KMS-11 (cell line): Measurements from ENCODE around the gene GSC.

ENCODE experiments used
- H2AFZ ChIP-seq: fragments of 200-600 bp; sonication (generic); 2 replicates; pipeline ENCODE4 v1.6.1; 2016; ENCODE audit warnings: antibody characterized with exemption, mixed run types, low read depth
- H3K27ac ChIP-seq: fragments of 200-600 bp; sonication (generic); 2 replicates; pipeline ENCODE4 v1.6.1; 2016; ENCODE audit warnings: mild to moderate bottlenecking, mixed run types
- H3K27me3 ChIP-seq: fragments of 200-600 bp; sonication (generic); 2 replicates; pipeline ENCODE4 v1.6.1; 2017; ENCODE audit warnings: mild to moderate bottlenecking, low read depth, mixed run types, moderate library complexity; ENCODE audit not compliant: insufficient read depth
- H3K36me3 ChIP-seq: fragments of 200-600 bp; sonication (generic); 2 replicates; pipeline ENCODE4 v1.6.1; 2017; ENCODE audit warnings: mild to moderate bottlenecking, mixed run types; ENCODE audit not compliant: insufficient read depth
- H3K4me1 ChIP-seq: fragments of 200-600 bp; sonication (generic); 2 replicates; pipeline ENCODE4 v1.6.1; 2016; ENCODE audit warnings: mild to moderate bottlenecking, low read depth, mixed run types; ENCODE audit not compliant: poor library complexity, severe bottlenecking
- H3K4me2 ChIP-seq: fragments of 200-600 bp; sonication (generic); 2 replicates; pipeline ENCODE4 v1.7.0; 2016; ENCODE audit warnings: mild to moderate bottlenecking, mixed run types
- H3K4me3 ChIP-seq: fragments of 200-600 bp; sonication (generic); IDR thresholded peaks from 2 replicates; pipeline ENCODE4 v1.6.1; 2017; ENCODE audit warnings: low read depth, low read length, mixed read lengths; ENCODE audit not compliant: insufficient read depth
- H3K79me2 ChIP-seq: fragments of 200-600 bp; sonication (generic); 2 replicates; pipeline ENCODE4 v1.6.1; 2016; ENCODE audit warnings: low read depth, mixed run types; ENCODE audit not compliant: insufficient read depth
- H3K9ac ChIP-seq: fragments of 200-600 bp; sonication (generic); 2 replicates; pipeline ENCODE4 v1.6.1; 2016; ENCODE audit warnings: mild to moderate bottlenecking, mixed run types
- H4K20me1 ChIP-seq: fragments of 200-600 bp; sonication (generic); 2 replicates; pipeline ENCODE4 v1.6.1; 2016; ENCODE audit warnings: mild to moderate bottlenecking, mixed run types; ENCODE audit not compliant: insufficient read depth
- TF ChIP-seq, protein P1 (sequence below): fragments of 200-600 bp; sonication (generic); conservative IDR thresholded peaks from 2 replicates; pipeline ENCODE4 v1.6.1; 2017; ENCODE audit warnings: low read depth, mild to moderate bottlenecking, antibody characterized with exemption, low read length, moderate library complexity, mixed read lengths

The GSC gene

GRCh38 chr14:94771158-94771905 lies 1.4 kb upstream of the GSC start:
- H3K36me3 ChIP-seq, result no peaks in the 10 kb centered on the region
- no peaks in the 10 kb centered on the region for H4K20me1 ChIP-seq
- no peak overlapping the region for H3K4me2 ChIP-seq
- no peaks in the 10 kb centered on the region for H3K4me1 ChIP-seq
- H3K4me3 ChIP-seq, result no peak overlapping the region
- TF ChIP-seq, protein P1, sequence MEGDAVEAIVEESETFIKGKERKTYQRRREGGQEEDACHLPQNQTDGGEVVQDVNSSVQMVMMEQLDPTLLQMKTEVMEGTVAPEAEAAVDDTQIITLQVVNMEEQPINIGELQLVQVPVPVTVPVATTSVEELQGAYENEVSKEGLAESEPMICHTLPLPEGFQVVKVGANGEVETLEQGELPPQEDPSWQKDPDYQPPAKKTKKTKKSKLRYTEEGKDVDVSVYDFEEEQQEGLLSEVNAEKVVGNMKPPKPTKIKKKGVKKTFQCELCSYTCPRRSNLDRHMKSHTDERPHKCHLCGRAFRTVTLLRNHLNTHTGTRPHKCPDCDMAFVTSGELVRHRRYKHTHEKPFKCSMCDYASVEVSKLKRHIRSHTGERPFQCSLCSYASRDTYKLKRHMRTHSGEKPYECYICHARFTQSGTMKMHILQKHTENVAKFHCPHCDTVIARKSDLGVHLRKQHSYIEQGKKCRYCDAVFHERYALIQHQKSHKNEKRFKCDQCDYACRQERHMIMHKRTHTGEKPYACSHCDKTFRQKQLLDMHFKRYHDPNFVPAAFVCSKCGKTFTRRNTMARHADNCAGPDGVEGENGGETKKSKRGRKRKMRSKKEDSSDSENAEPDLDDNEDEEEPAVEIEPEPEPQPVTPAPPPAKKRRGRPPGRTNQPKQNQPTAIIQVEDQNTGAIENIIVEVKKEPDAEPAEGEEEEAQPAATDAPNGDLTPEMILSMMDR, result no peak
- H3K27ac ChIP-seq, result no peak overlapping the region
- no peaks in the 10 kb centered on the region for H3K79me2 ChIP-seq
- H3K27me3 ChIP-seq, result no peaks in the 10 kb centered on the region
- no peak overlapping the region for H3K9ac ChIP-seq
- no peak overlapping the region for H2AFZ ChIP-seq

DNA sequence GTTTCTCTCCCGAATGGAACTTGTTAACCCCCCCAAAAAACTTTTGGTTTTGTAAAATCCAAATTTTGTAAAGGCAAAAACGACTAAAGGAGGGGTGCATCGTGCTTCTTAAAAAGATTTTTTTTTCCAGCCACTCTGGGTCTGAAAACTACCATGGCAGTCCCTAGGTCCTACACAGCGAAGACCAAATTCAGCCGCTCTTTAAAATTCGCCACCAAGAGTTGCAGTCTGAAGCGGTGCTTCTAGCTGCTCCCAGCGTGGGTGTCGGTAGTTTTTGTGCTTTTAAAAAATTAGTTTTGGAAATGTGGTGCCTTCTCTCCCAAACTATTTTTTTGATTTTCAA lies 873 bp upstream of the GSC start:
- H3K4me2 ChIP-seq, result peak overlapping the region; percentile 25; the same call in 1 of the 2 replicates
- no peak overlapping the region for H3K9ac ChIP-seq
- no peak overlapping the region for H3K27ac ChIP-seq
- no peaks in the 10 kb centered on the region for H3K36me3 ChIP-seq
- TF ChIP-seq, protein P1, result no peak
- no peaks in the 10 kb centered on the region for H4K20me1 ChIP-seq
- H3K4me1 ChIP-seq, result no peaks in the 10 kb centered on the region
- no peaks in the 10 kb centered on the region for H3K79me2 ChIP-seq
- H3K27me3 ChIP-seq, result no peaks in the 10 kb centered on the region
- H3K4me3 ChIP-seq, result no peak overlapping the region
- no peak overlapping the region for H2AFZ ChIP-seq

GRCh38 chr14:94770251-94770749 lies 387 bp upstream of the GSC start:
- TF ChIP-seq, protein P1, result no peak
- no peaks in the 10 kb centered on the region for H3K79me2 ChIP-seq
- no peaks in the 10 kb centered on the region for H4K20me1 ChIP-seq
- H3K4me2 ChIP-seq, result peak overlapping the region; percentile 25; the same call in 1 of the 2 replicates
- no peak overlapping the region for H3K4me3 ChIP-seq
- H3K9ac ChIP-seq, result peak overlapping the region; percentile 27; the same call in 1 of the 2 replicates
- no peak overlapping the region for H3K27ac ChIP-seq
- H3K36me3 ChIP-seq, result no peaks in the 10 kb centered on the region
- no peaks in the 10 kb centered on the region for H3K27me3 ChIP-seq
- H2AFZ ChIP-seq, result peak overlapping the region; percentile 71; the same call in 1 of the 2 replicates
- no peaks in the 10 kb centered on the region for H3K4me1 ChIP-seq

DNA sequence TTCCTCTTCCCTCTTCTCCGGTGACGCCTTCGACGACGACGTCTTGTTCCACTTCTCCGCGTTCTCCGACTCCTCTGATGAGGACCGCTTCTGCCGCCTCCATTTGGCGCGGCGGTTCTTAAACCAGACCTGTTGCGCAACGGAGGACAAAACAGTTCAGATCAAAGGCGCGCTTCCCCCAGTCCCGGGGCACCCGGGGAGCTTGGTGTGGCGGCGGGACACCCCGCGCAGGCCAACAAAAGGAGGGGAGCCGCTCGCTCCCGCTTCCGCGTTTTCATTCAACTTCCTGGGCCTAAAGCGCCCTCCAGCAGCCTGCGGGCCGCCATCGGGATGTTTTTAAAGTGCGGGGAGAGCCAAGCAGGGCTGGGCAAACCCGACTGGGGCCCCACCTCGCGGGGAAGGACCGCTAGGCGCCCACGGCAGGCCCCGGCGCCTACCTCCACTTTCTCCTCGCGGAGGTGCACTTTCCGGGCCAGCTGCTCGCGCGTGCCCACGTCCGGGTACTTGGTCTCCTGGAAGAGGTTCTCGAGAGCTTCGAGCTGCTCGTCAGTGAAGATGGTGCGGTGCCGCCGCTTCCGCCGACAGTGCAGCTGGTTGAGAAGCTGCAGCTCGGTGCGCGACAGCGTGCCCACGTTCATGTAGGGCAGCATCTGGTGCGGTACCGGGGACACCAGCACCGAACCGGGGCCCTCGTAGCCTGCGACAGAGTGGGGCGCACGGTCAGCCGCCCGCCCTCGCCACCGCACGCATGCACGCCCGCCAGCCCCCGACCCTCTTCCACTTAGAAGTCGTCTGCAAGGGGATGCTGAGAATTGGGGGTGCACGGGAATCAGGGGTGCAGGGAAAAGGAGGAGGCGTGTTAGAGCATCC lies 1.2 kb downstream of the GSC start:
- Histone ChIP-seq H3K4me2 (no peak overlapping the region), H3K4me3 (no peak overlapping the region), H3K27me3 (no peaks in the 10 kb centered on the region), H3K27ac (no peak overlapping the region), H3K4me1 (no peaks in the 10 kb centered on the region), H3K36me3 (no peaks in the 10 kb centered on the region), H3K9ac (no peak overlapping the region), H2AFZ (no peak overlapping the region), H4K20me1 (no peaks in the 10 kb centered on the region), H3K79me2 (no peaks in the 10 kb centered on the region)
- TF ChIP-seq, protein P1, result no peak
